ENCODE results near the gene ZNF408.
A peak's percentile ranks its signal among the peaks of the same experiment; 100 is the strongest.

Gene ZNF408

DNA sequence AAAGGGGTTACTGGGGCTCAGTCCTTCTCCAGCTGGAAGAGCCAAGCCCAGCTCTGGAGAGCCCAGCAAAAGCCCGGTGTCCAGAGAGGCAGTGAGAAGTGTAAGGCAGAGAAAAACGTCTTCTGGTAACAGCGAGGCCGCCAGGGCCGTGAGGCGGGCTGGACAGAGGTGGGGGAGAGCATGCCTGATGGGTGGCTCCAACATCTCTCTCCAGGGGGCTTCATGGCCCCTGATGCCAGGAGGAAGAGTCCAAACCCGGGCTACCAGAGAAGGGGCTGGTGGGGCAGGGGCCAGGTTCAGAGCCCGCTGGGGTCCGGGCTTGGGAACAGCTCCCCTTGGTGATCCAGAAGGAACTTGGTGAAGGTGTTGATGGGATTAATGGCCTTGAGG, 22.1 kb upstream of the ZNF408 start:
- H2AFZ ChIP-seq (ENCODE audit: low read length), result no peak overlapping the region
- H3K18ac ChIP-seq (ENCODE audit: low read length), result no peak overlapping the region
- H3K79me1 ChIP-seq (ENCODE audit: low read depth, low read length), result peaks cover 5% of the 10 kb centered on the region
- H3K23ac ChIP-seq (ENCODE audit: low read depth, low read length, poor library complexity), result no peak overlapping the region
- H2AK5ac ChIP-seq (ENCODE audit: low read depth, low read length), result no peak overlapping the region
- H2BK5ac ChIP-seq (ENCODE audit: low read length), result no peak overlapping the region
- H3K4ac ChIP-seq (ENCODE audit: low read length), result no peak overlapping the region
- no peak overlapping the region for H2BK120ac ChIP-seq (ENCODE audit: low read depth, low read length)
- H3K27ac ChIP-seq (replicated peaks; ENCODE audit: low read length), result no peak overlapping the region
- H3K27me3 ChIP-seq (ENCODE audit: control insufficient read depth in 3 of 3, insufficient read depth in 3 of 3, low read depth in 1 of 3, low read length in 3 of 3), result no peaks in the 10 kb centered on the region
- H4K8ac ChIP-seq (ENCODE audit: low read depth, low read length), result no peak overlapping the region
- no peak overlapping the region for H2BK12ac ChIP-seq (ENCODE audit: low read length)
- WGBS, 2 donors (ENCODE audit: extremely low coverage in 2 of 2, insufficient read length in 2 of 2, insufficient replicate concordance in 1 of 2), result no CpG with 5 or more reads among the region's 9 CpGs
- peaks cover 24 to 52% of the 10 kb centered on the region in 2 donors for H3K36me3 ChIP-seq (replicated peaks in 1 of 2; ENCODE audit: control insufficient read depth in 2 of 2, insufficient read depth in 2 of 2, low read length in 2 of 2)
- no peak overlapping the region for H3K14ac ChIP-seq (ENCODE audit: low read length)
- no peak overlapping the region for H3K4me3 ChIP-seq (ENCODE audit: low read length in 2 of 2)
- no peak overlapping the region for H4K91ac ChIP-seq (ENCODE audit: low read depth, low read length, poor library complexity)
- no peak overlapping the region for H2BK15ac ChIP-seq (ENCODE audit: low read length)
- H3K9me3 ChIP-seq (replicated peaks in 1 of 2; ENCODE audit: control insufficient read depth in 2 of 2, insufficient read depth in 1 of 2, low read depth in 1 of 2, low read length in 2 of 2), result no peaks in the 10 kb centered on the region
- H3K4me1 ChIP-seq (ENCODE audit: control insufficient read depth in 2 of 2, insufficient read depth in 1 of 2, low read depth in 1 of 2, low read length in 2 of 2), result peaks cover 2 to 4% of the 10 kb centered on the region in 2 donors
- no peak for DNase-seq (ENCODE audit: low spot score)
- H3K4me2 ChIP-seq (ENCODE audit: insufficient read depth, low read length, poor library complexity, severe bottlenecking), result no peak overlapping the region
- H3K9ac ChIP-seq (ENCODE audit: low read depth, low read length, poor library complexity), result no peak overlapping the region

DNA sequence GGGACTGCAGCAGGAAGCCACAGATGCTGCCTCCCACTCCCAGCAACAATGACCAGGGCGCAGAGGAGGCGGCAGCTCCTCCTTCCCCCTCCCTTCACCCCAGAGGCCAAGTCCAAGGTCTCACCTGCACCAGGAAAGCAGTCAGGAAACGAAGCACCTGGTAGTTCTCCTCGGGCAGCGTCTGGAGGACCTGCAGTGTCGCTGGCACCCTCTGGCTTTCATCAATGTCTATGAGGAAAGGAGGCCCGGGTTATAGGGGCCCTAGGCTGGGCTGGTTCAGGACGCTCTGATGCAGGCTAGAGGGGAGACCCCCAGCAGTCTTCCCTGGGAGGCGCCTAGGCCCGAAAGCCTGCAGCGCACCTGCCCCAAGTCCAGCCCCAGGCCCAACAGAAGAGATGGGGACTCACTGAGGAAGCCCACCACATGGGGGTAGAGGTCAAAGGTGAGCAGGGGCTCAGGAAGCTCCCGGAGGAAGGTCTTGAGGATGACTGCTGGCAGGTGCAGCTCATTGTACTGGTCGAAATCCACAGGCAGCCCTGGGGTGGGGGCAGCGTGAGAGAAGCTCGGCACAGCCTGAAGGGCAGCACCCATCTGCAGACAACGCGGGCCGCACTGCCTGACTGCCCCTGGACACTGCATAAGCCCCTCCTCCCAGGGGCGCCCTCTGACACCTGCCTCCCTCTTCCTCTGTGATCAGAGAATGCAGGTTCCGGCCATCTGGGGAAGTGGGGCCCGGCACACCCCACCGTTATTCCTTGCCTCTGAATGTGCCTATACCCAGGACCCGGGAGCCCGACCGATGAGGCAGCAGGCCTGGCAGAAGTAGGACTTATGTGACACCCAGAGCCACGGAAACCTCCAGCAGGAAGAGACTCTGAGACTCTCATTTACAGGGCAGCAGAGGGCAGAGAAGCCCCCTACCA, 21.3 kb upstream of the ZNF408 start:
- peaks cover 2 to 4% of the 10 kb centered on the region in 2 donors for H3K4me1 ChIP-seq (ENCODE audit: control insufficient read depth in 2 of 2, insufficient read depth in 1 of 2, low read depth in 1 of 2, low read length in 2 of 2)
- no peaks in the 10 kb centered on the region for H3K27me3 ChIP-seq (ENCODE audit: control insufficient read depth in 3 of 3, insufficient read depth in 3 of 3, low read depth in 1 of 3, low read length in 3 of 3)
- H3K4me2 ChIP-seq (ENCODE audit: insufficient read depth, low read length, poor library complexity, severe bottlenecking), result no peak overlapping the region
- peak overlapping the region; percentile 47 for H3K14ac ChIP-seq (ENCODE audit: low read length)
- DNase-seq (ENCODE audit: low spot score), result no peak
- H4K8ac ChIP-seq (ENCODE audit: low read depth, low read length), result no peak overlapping the region
- H3K9ac ChIP-seq (ENCODE audit: low read depth, low read length, poor library complexity), result peak overlapping the region; percentile 63
- no peak overlapping the region for H4K91ac ChIP-seq (ENCODE audit: low read depth, low read length, poor library complexity)
- no peak overlapping the region for H2BK120ac ChIP-seq (ENCODE audit: low read depth, low read length)
- no peaks in the 10 kb centered on the region for H3K9me3 ChIP-seq (replicated peaks in 1 of 2; ENCODE audit: control insufficient read depth in 2 of 2, insufficient read depth in 1 of 2, low read depth in 1 of 2, low read length in 2 of 2)
- no peak overlapping the region for H3K27ac ChIP-seq (replicated peaks; ENCODE audit: low read length)
- H2BK5ac ChIP-seq (ENCODE audit: low read length), result no peak overlapping the region
- H3K36me3 ChIP-seq (replicated peaks in 1 of 2; ENCODE audit: control insufficient read depth in 2 of 2, insufficient read depth in 2 of 2, low read length in 2 of 2), result peaks cover 24 to 54% of the 10 kb centered on the region in 2 donors
- H2AK5ac ChIP-seq (ENCODE audit: low read depth, low read length), result no peak overlapping the region
- H3K23ac ChIP-seq (ENCODE audit: low read depth, low read length, poor library complexity), result no peak overlapping the region
- no peak overlapping the region for H2AFZ ChIP-seq (ENCODE audit: low read length)
- H3K4me3 ChIP-seq (ENCODE audit: low read length in 2 of 2), result no peak overlapping the region
- H3K79me1 ChIP-seq (ENCODE audit: low read depth, low read length), result peaks cover 5% of the 10 kb centered on the region
- no CpG with 5 or more reads among the region's 26 CpGs for WGBS, 2 donors (ENCODE audit: extremely low coverage in 2 of 2, insufficient read length in 2 of 2, insufficient replicate concordance in 1 of 2)
- no peak overlapping the region for H2BK15ac ChIP-seq (ENCODE audit: low read length)
- no peak overlapping the region for H3K4ac ChIP-seq (ENCODE audit: low read length)
- H2BK12ac ChIP-seq (ENCODE audit: low read length), result no peak overlapping the region
- H3K18ac ChIP-seq (ENCODE audit: low read length), result no peak overlapping the region

DNA sequence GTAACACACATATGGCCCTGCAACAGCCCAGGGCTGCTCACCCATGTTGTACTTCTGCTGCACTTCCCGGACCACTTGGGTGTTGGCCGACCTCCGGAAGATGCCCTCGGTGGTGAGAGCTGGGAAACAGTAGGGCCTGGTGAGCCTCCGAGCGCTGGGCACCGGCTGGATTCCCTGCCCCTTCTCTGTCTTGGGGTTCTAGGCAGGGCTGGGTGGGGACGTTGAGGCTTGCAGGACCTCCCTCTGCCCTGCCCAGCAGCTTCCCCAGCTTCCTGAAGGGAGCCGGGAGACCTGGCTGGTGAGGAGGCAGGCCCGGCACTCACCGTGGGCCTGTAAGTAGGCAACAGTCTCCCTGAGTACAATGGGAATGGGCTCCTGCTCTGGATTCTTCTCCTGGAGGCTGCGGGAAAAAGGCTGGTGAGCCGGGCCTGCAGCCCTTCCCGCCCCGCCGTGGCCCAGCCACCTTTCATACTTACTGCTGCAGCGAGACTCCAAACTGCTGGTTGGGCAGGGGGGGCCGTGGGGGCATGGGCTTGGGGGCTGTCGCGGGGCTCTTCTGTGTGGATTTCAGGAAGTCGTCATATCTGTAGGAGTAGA, 20.6 kb upstream of the ZNF408 start:
- Histone ChIP-seq H3K79me1 (ENCODE audit: low read depth, low read length) (peaks cover 5% of the 10 kb centered on the region), H3K14ac (ENCODE audit: low read length) (no peak overlapping the region), H3K23ac (ENCODE audit: low read depth, low read length, poor library complexity) (no peak overlapping the region), H2AK5ac (ENCODE audit: low read depth, low read length) (no peak overlapping the region), H2AFZ (ENCODE audit: low read length) (no peak overlapping the region), H3K27ac (replicated peaks; ENCODE audit: low read length) (no peak overlapping the region), H3K27me3 (ENCODE audit: control insufficient read depth in 3 of 3, insufficient read depth in 3 of 3, low read depth in 1 of 3, low read length in 3 of 3) (no peaks in the 10 kb centered on the region), H3K4me2 (ENCODE audit: insufficient read depth, low read length, poor library complexity, severe bottlenecking) (no peak overlapping the region), H2BK15ac (ENCODE audit: low read length) (no peak overlapping the region), H3K9me3 (replicated peaks in 1 of 2; ENCODE audit: control insufficient read depth in 2 of 2, insufficient read depth in 1 of 2, low read depth in 1 of 2, low read length in 2 of 2) (no peaks in the 10 kb centered on the region), H2BK120ac (ENCODE audit: low read depth, low read length) (no peak overlapping the region), H2BK12ac (ENCODE audit: low read length) (no peak overlapping the region), H2BK5ac (ENCODE audit: low read length) (no peak overlapping the region), H3K4me1 (ENCODE audit: control insufficient read depth in 2 of 2, insufficient read depth in 1 of 2, low read depth in 1 of 2, low read length in 2 of 2) (no peaks in the 10 kb centered on the region), H3K4me3 (ENCODE audit: low read length in 2 of 2) (no peak overlapping the region), H4K8ac (ENCODE audit: low read depth, low read length) (no peak overlapping the region), H4K91ac (ENCODE audit: low read depth, low read length, poor library complexity) (no peak overlapping the region), H3K18ac (ENCODE audit: low read length) (no peak overlapping the region), H3K36me3 (replicated peaks in 1 of 2; ENCODE audit: control insufficient read depth in 2 of 2, insufficient read depth in 2 of 2, low read length in 2 of 2) (peaks cover 24 to 56% of the 10 kb centered on the region in 2 donors), H3K9ac (ENCODE audit: low read depth, low read length, poor library complexity) (no peak overlapping the region), H3K4ac (ENCODE audit: low read length) (no peak overlapping the region)
- no CpG with 5 or more reads among the region's 21 CpGs for WGBS, 2 donors (ENCODE audit: extremely low coverage in 2 of 2, insufficient read length in 2 of 2, insufficient replicate concordance in 1 of 2)
- no peak for DNase-seq (ENCODE audit: low spot score)

DNA sequence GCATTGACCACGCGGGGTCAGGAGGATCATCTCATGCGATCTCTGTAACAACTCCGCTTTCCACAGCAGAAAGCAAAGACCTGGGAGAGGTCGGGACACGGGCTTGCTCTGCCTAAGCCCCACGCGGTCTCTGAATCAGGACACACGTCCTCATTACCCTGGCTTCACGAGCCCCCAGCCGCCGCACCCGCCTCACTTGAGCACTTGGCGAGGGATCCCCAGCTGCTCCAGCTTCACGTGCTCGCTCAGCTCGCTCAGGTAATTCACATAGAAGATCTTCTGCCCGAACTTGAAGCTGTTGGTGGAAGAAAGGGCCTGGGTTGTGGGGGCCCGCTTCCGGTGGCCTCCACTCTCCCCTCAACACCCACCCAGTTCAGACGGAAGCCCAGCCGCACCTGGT, 20.0 kb upstream of the ZNF408 start:
- Histone ChIP-seq H3K27me3 (ENCODE audit: control insufficient read depth in 3 of 3, insufficient read depth in 3 of 3, low read depth in 1 of 3, low read length in 3 of 3) (no peaks in the 10 kb centered on the region), H3K36me3 (replicated peaks in 1 of 2; ENCODE audit: control insufficient read depth in 2 of 2, insufficient read depth in 2 of 2, low read length in 2 of 2) (peaks cover 24 to 56% of the 10 kb centered on the region in 2 donors), H3K23ac (ENCODE audit: low read depth, low read length, poor library complexity) (no peak overlapping the region), H2AFZ (ENCODE audit: low read length) (no peak overlapping the region), H3K9me3 (replicated peaks in 1 of 2; ENCODE audit: control insufficient read depth in 2 of 2, insufficient read depth in 1 of 2, low read depth in 1 of 2, low read length in 2 of 2) (no peaks in the 10 kb centered on the region), H2BK120ac (ENCODE audit: low read depth, low read length) (no peak overlapping the region), H4K8ac (ENCODE audit: low read depth, low read length) (no peak overlapping the region), H2AK5ac (ENCODE audit: low read depth, low read length) (no peak overlapping the region), H3K4me2 (ENCODE audit: insufficient read depth, low read length, poor library complexity, severe bottlenecking) (no peak overlapping the region), H3K14ac (ENCODE audit: low read length) (no peak overlapping the region), H3K18ac (ENCODE audit: low read length) (no peak overlapping the region), H3K9ac (ENCODE audit: low read depth, low read length, poor library complexity) (no peak overlapping the region), H3K4me3 (ENCODE audit: low read length in 2 of 2) (no peak overlapping the region), H3K4me1 (ENCODE audit: control insufficient read depth in 2 of 2, insufficient read depth in 1 of 2, low read depth in 1 of 2, low read length in 2 of 2) (no peaks in the 10 kb centered on the region), H3K4ac (ENCODE audit: low read length) (no peak overlapping the region), H3K79me1 (ENCODE audit: low read depth, low read length) (peaks cover 5% of the 10 kb centered on the region), H2BK5ac (ENCODE audit: low read length) (no peak overlapping the region), H4K91ac (ENCODE audit: low read depth, low read length, poor library complexity) (no peak overlapping the region), H3K27ac (replicated peaks; ENCODE audit: low read length) (no peak overlapping the region), H2BK12ac (ENCODE audit: low read length) (no peak overlapping the region), H2BK15ac (ENCODE audit: low read length) (no peak overlapping the region)
- WGBS, 2 donors (ENCODE audit: extremely low coverage in 2 of 2, insufficient read length in 2 of 2, insufficient replicate concordance in 1 of 2), result no CpG with 5 or more reads among the region's 22 CpGs
- no peak for DNase-seq (ENCODE audit: low spot score)
